Fibroblast of villous mesenchyme (primary cell): Measurements from ENCODE around the gene CSTPP1. TPM values are rescaled to one million over a fixed set of nuclear protein-coding genes. Genes with fewer than 3 reads are reported as not detected.

Experiments
- DNase-seq: peaks from one replicate; pipeline ENCODE4 v3.0.0-alpha.2; 2010; ENCODE audit warnings: low read depth
- H3K4me3 ChIP-seq: 2 replicates; pipeline ENCODE4 v1.5.1; 2011; ENCODE audit warnings: low read depth, mild to moderate bottlenecking, low read length
- total RNA-seq: library from RNA; depleted of rRNA; stranded (reverse); fragments of >200 nt; gene quantifications from 2 replicates; pipeline ENCODE4 v1.2.3, GENCODE V29; 2012
- TF ChIP-seq, protein P1 (sequence below): IDR thresholded peaks from 2 replicates; pipeline ENCODE4 v1.5.1; 2012; ENCODE audit warnings: low read depth, mild to moderate bottlenecking, low read length; ENCODE audit not compliant: insufficient read depth

Gene CSTPP1
- total RNA-seq, 1 donor = 30.2 TPM

DNA sequence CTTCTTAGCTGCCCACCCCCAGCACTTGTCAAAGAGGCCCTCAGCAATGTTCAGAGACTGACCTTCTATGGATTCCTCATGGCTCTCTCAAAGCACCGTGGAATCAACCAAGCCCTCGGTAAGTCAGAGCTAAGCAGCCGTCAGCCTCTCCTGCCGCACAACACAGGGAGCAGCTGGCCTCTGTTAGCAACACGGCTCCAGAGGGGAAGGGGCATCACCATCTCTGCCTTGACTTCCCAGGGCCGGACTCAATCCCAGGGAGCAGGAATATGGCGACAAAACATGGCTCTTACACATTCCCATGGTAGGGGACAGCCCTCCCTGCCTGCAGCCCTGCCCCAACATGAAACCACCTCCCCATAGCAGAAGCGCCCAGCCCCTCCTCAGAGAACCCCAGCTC, 221.2 kb downstream of the CSTPP1 start:
- TF ChIP-seq, protein P1, sequence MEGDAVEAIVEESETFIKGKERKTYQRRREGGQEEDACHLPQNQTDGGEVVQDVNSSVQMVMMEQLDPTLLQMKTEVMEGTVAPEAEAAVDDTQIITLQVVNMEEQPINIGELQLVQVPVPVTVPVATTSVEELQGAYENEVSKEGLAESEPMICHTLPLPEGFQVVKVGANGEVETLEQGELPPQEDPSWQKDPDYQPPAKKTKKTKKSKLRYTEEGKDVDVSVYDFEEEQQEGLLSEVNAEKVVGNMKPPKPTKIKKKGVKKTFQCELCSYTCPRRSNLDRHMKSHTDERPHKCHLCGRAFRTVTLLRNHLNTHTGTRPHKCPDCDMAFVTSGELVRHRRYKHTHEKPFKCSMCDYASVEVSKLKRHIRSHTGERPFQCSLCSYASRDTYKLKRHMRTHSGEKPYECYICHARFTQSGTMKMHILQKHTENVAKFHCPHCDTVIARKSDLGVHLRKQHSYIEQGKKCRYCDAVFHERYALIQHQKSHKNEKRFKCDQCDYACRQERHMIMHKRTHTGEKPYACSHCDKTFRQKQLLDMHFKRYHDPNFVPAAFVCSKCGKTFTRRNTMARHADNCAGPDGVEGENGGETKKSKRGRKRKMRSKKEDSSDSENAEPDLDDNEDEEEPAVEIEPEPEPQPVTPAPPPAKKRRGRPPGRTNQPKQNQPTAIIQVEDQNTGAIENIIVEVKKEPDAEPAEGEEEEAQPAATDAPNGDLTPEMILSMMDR = no peak
- no peak overlapping the region for H3K4me3 ChIP-seq
- no peak for DNase-seq

DNA sequence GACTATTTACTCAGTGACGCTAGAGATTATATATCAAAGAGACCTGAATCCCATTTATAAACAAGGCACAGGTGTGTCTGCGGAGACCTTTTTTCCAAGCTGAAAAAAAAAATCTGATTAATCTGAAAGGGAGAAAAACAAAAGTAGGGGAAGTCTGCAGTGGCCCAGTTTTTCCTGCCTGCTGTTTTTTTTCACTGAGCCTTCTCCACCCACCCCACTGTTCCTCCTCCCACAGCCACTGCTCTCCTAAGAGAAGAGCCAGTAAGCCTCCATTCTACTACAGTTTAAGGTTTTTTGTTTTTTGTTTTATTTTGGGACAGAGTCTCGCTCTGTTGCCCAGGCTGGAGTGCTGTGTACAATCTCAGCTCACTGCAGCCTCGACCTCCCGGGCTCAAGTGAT, 221.7 kb downstream of the CSTPP1 start:
- TF ChIP-seq, protein P1 = no peak
- H3K4me3 ChIP-seq = no peak overlapping the region
- DNase-seq = no peak

DNA sequence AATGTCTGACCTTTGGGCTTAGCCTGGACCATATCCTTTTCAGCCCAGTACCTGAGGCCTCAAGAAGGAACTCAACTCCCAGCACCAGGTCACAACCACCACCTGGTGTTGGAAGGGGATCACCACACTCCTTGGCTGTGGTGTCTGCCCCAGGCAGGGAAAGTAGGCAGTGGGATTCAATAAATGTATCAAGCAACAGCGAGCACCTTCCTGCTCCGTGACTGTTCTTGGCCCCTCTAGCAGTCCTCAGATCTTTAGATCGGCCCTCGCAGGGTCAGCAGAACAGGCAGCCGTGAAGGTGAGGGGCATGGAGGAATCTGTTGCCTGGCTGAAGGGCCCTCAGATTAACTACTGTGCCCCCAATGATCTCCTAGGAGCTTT, 224.2 kb downstream of the CSTPP1 start:
- TF ChIP-seq, protein P1 = no peak
- no peak overlapping the region for H3K4me3 ChIP-seq
- no peak for DNase-seq

DNA sequence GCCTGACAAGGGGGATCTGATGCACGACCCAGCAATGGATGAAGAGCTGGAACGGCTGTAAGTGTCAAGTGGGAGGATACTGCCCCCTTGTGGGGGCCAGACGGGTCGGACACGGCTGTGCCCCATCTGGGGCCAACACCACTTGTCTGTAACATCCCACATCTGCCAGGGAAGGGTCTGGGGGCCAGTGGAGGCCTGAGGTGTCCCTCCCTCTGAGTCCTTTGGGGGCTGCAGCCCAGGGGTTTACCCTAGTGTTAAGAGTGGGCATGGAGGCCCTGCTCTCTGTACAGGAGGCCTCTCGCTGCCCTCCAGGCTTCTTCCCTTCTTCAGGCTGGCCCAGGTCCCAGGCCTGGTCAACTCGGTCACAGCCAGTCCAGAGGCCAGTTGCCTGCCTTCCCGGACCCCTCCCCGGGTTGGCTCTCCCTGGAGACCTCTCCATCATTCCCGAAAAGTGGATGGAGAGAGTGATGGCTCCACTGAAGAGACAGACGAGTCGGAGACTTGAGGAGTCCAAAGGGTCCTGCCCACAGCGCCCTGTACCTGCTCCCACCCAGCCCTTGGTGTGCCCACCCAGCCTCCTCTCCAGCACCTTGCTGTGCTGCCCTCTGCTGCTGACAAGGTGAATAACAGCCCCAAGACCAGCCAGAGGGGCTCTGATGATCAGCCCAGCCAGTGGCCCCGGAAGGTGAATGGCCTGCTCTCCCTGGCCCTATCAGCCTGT, 224.7 kb downstream of the CSTPP1 start:
- TF ChIP-seq, protein P1 = peak; percentile 77
- H3K4me3 ChIP-seq = no peak overlapping the region
- peak; percentile 68 for DNase-seq

DNA sequence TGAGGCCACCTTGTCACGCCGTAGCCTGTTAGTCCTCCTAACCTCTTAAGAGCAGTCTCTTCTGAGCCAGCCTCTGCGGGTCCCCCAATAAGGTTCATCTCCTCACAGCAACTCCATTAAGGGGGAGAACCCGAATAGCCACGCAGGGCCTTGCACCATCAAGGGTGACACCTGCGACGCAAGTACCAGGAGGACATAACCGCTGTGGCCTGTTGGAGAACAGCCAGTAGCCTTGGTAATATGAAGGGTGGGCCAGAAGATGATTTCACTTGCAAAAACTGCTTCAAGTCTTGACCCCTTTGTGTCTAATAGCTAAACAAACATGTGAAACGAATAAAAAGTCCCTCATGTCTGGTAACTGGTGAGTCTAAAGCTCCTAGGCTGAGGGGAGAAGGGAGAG, 225.3 kb downstream of the CSTPP1 start:
- TF ChIP-seq, protein P1 = no peak
- no peak overlapping the region for H3K4me3 ChIP-seq
- peak; percentile 24 for DNase-seq

DNA sequence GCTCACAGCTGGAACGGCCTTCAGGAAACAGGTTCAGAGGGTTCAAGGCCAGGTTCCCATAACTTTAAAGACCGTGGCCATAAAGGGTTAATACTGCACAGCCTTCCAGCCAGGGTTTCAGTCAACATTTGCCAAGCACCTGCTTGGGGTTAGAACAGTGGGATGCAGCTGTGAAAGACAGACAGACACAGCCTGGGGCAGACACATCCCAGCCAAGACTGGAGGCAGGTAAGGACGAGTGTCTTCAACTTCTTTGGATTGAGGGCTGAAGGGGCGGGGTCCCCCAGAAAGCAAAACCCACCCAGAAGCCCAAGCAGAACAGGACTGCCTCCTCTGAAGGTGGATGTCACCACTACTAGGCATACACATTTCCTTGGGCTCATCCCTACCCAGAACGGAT, 225.9 kb downstream of the CSTPP1 start:
- H3K4me3 ChIP-seq = no peak overlapping the region
- DNase-seq = no peak
- TF ChIP-seq, protein P1 = no peak

DNA sequence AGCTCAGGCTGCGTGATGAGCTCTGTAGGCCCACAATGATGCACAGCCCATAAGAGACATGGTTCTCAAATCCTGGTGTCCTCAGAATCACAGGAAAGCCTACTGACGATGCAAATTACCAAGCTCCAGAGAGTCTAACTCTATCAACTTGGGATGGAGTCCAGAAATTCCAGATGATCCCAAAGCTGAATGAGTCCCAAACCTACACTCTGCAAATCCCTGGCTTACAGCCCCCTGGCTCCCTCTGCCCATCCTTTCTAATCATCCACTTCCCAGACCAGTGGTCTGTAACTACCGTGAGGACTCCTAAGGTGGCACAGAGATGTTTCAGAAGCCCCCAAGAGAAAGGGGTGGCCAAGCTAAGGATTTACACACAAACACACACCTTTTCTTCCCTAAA, 226.6 kb downstream of the CSTPP1 start:
- TF ChIP-seq, protein P1 = no peak
- no peak for DNase-seq
- no peak overlapping the region for H3K4me3 ChIP-seq
